PC-3 (cell line): ENCODE measurements around the gene RIC1. TPM values are rescaled to one million over a fixed set of nuclear protein-coding genes. Genes with fewer than 3 reads are reported as not detected.

Experiments used
- ATAC-seq: fragments of 200-7000 bp; cut with Tn5 transposase; 2 replicates; pipeline ENCODE4 v1.9.1; 2020; ENCODE audit warnings: mild to moderate bottlenecking, moderate library complexity
- BruUV-seq: library from RNA; stranded (reverse); fragments of 400-500 nt; replicated peaks from 2 replicates; lab custom pipeline; 2021; lab: Mats Ljungman, UMichigan
- CTCF ChIA-PET: fragments of 300-600 bp; sonication (Branson Sonifier 250); formaldehyde crosslinking; loops from one replicate; lab custom pipeline; 2022; ENCODE audit warnings: antibody characterized with exemption; lab: Charles Lee
- POLR2A ChIA-PET: fragments of 300-600 bp; sonication (Branson Sonifier 250); formaldehyde crosslinking; loops from one replicate; lab custom pipeline; 2022; ENCODE audit warnings: antibody characterized with exemption; ENCODE audit not compliant: unreplicated experiment; lab: Charles Lee
- DNase-seq: peaks from one replicate; pipeline ENCODE4 v3.0.0-alpha.2; 2015
- H2AFZ ChIP-seq: fragments of 300-600 bp; sonication (generic); 2 replicates; pipeline ENCODE4 v1.6.0; 2016; ENCODE audit warnings: antibody characterized with exemption, low read length
- H3F3A ChIP-seq: fragments of 300-600 bp; sonication (generic); one replicate; pipeline ENCODE4 v1.6.0; 2017; ENCODE audit warnings: antibody characterized with exemption, low read length, control low read depth, mild to moderate bottlenecking; ENCODE audit not compliant: unreplicated experiment
- H3K27ac ChIP-seq: fragments of 300-600 bp; sonication (generic); 2 replicates; pipeline ENCODE4 v1.5.1; 2016; ENCODE audit warnings: mild to moderate bottlenecking, low read length
- H3K27me3 ChIP-seq: fragments of 300-600 bp; sonication (generic); 2 replicates; pipeline ENCODE4 v1.6.1; 2016; ENCODE audit warnings: low read length, mixed read lengths
- H3K36me3 ChIP-seq: fragments of 300-600 bp; sonication (generic); 2 replicates; pipeline ENCODE4 v1.6.1; 2016; ENCODE audit warnings: low read depth, mixed run types, low read length, mixed read lengths
- H3K4me1 ChIP-seq: fragments of 300-600 bp; sonication (generic); 2 replicates; pipeline ENCODE4 v1.5.1; 2016; ENCODE audit warnings: low read length; ENCODE audit not compliant: insufficient read depth
- H3K4me2 ChIP-seq: fragments of 300-600 bp; sonication (generic); 2 replicates; pipeline ENCODE4 v1.6.0; 2016; ENCODE audit warnings: low read length
- H3K4me3 ChIP-seq: fragments of 300-600 bp; sonication (generic); 2 replicates; pipeline ENCODE4 v1.5.1; 2016; ENCODE audit warnings: mild to moderate bottlenecking, low read length, mixed read lengths
- H3K79me2 ChIP-seq: fragments of 300-600 bp; sonication (generic); 2 replicates; pipeline ENCODE4 v1.6.1; 2017; ENCODE audit warnings: low read length, mixed read lengths
- H3K9ac ChIP-seq: fragments of 300-600 bp; sonication (generic); 2 replicates; pipeline ENCODE4 v1.6.0; 2016; ENCODE audit warnings: mild to moderate bottlenecking, low read length
- H3K9me2 ChIP-seq: fragments of 300-600 bp; sonication (generic); replicated peaks from 2 replicates; pipeline ENCODE4 v1.6.1; 2016; ENCODE audit warnings: mixed run types, low read length, mixed read lengths
- H3K9me3 ChIP-seq: fragments of 300-600 bp; sonication (generic); 2 replicates; pipeline ENCODE4 v1.6.1; 2016; ENCODE audit warnings: low read length, mixed read lengths
- H4K20me1 ChIP-seq: fragments of 300-600 bp; sonication (generic); 2 replicates; pipeline ENCODE4 v1.6.1; 2016; ENCODE audit warnings: low read length, mixed read lengths
- CTCF ChIP-seq: fragments of 300-600 bp; sonication (generic); conservative IDR thresholded peaks from 2 replicates; pipeline ENCODE4 v1.5.1; 2017; ENCODE audit warnings: antibody characterized with exemption, low read depth, mild to moderate bottlenecking, low read length
- EZH2 ChIP-seq: fragments of 300-600 bp; sonication (generic); IDR thresholded peaks from one replicate; pipeline ENCODE4 v1.6.1; 2017; ENCODE audit warnings: antibody characterized with exemption, mild to moderate bottlenecking, low read length; ENCODE audit not compliant: unreplicated experiment
- EZH2phosphoT487 ChIP-seq: fragments of 300-600 bp; sonication (generic); IDR thresholded peaks from 2 replicates; pipeline ENCODE4 v1.6.1; 2018; ENCODE audit warnings: mild to moderate bottlenecking, antibody characterized with exemption, low read length, borderline replicate concordance
- intact Hi-C: fragments of 100-400 bp; cut with micrococcal nuclease; formaldehyde crosslinking; loops from 2 replicates; pipeline ENCODE4 v1.9.0; 2023
- total RNA-seq: library from RNA; depleted of rRNA; stranded (reverse); fragments of >200 nt; gene quantifications from 2 replicates; pipeline ENCODE4 v1.2.3, GENCODE V29; 2014

RIC1 gene
- total RNA-seq, 1 experiment from 2014 or later = 16.0 TPM

- H3K36me3 ChIP-seq = no peaks in the 10 kb centered on the region
- ChIA-PET CTCF (no interaction called here), POLR2A (no interaction called here)
- no peaks in the 10 kb centered on the region for H3K27me3 ChIP-seq
- intact Hi-C loops = no loop called here
- H4K20me1 ChIP-seq = no peaks in the 10 kb centered on the region
- no peak overlapping the region for H3K4me3 ChIP-seq
- BruUV-seq = no TSS peak
- no peak overlapping the region for H3K9ac ChIP-seq
- no peaks in the 10 kb centered on the region for H3K9me2 ChIP-seq
- no peaks in the 10 kb centered on the region for H3K9me3 ChIP-seq
- no peak for DNase-seq
- H3K79me2 ChIP-seq = no peaks in the 10 kb centered on the region
- H2AFZ ChIP-seq = no peak overlapping the region
- H3K4me2 ChIP-seq = no peak overlapping the region
- no peak overlapping the region for H3K27ac ChIP-seq
- no peak for ATAC-seq
- H3K4me1 ChIP-seq = no peaks in the 10 kb centered on the region
- H3F3A ChIP-seq = no peaks in the 10 kb centered on the region
- TF ChIP-seq EZH2 (no peak), EZH2phosphoT487 (no peak), CTCF (no peak)
These were observed 17.4 kb upstream of the RIC1 start for GRCh38 chr9:5611321-5612184.

- no peaks in the 10 kb centered on the region for H3K4me1 ChIP-seq
- no peak overlapping the region for H3K4me2 ChIP-seq
- POLR2A ChIA-PET = no interaction called here
- BruUV-seq = no TSS peak
- H3K27me3 ChIP-seq = no peaks in the 10 kb centered on the region
- H2AFZ ChIP-seq = no peak overlapping the region
- H4K20me1 ChIP-seq = no peaks in the 10 kb centered on the region
- intact Hi-C loops = no loop called here
- ATAC-seq = no peak
- no peaks in the 10 kb centered on the region for H3K36me3 ChIP-seq
- no peak overlapping the region for H3K27ac ChIP-seq
- no peak overlapping the region for H3K4me3 ChIP-seq
- no peaks in the 10 kb centered on the region for H3K79me2 ChIP-seq
- no peaks in the 10 kb centered on the region for H3F3A ChIP-seq
- no peaks in the 10 kb centered on the region for H3K9me2 ChIP-seq
- CTCF ChIA-PET = no interaction called here
- no peak for TF ChIP-seq EZH2phosphoT487
- no peak for TF ChIP-seq EZH2
- no peak overlapping the region for H3K9ac ChIP-seq
- H3K9me3 ChIP-seq = no peaks in the 10 kb centered on the region
- no peak for DNase-seq
These were observed 16.7 kb upstream of the RIC1 start for GRCh38 chr9:5612185-5612530.

- H3K79me2 ChIP-seq = no peaks in the 10 kb centered on the region
- CTCF ChIA-PET = no interaction called here
- intact Hi-C loops = no loop called here
- H3K4me2 ChIP-seq = no peak overlapping the region
- POLR2A ChIA-PET = interaction anchor here (0.6 kb wide), 1 partner anchor 13 kb away, joined by 20 read pairs; no protein-coding TSS in a partner anchor
- BruUV-seq = no TSS peak
- H4K20me1 ChIP-seq = no peaks in the 10 kb centered on the region
- no peaks in the 10 kb centered on the region for H3K27me3 ChIP-seq
- H3F3A ChIP-seq = no peaks in the 10 kb centered on the region
- H3K4me1 ChIP-seq = no peaks in the 10 kb centered on the region
- no peaks in the 10 kb centered on the region for H3K9me3 ChIP-seq
- no peak overlapping the region for H3K27ac ChIP-seq
- H3K9me2 ChIP-seq = no peaks in the 10 kb centered on the region
- no peak overlapping the region for H3K4me3 ChIP-seq
- H3K9ac ChIP-seq = no peak overlapping the region
- ATAC-seq (no peak), DNase-seq (no peak)
- no peaks in the 10 kb centered on the region for H3K36me3 ChIP-seq
- TF ChIP-seq EZH2 = no peak
- no peak for TF ChIP-seq CTCF
- no peak for TF ChIP-seq EZH2phosphoT487
- no peak overlapping the region for H2AFZ ChIP-seq
These were observed 14.7 kb upstream of the RIC1 start for GRCh38 chr9:5614192-5614591.
